Right lobe of liver (tissue), 4 donors: ENCODE data around the gene ANP32B.

Source experiments
- CTCF ChIP-seq, 4 donors: fragments of 200-600 bp in 3 of 4; fragments of 450-650 bp in 1 of 4; IDR thresholded peaks; one replicate each; pipeline versions ENCODE4 v1.5.1 to v1.8.0; 2016 to 2022; ENCODE audit warnings: antibody characterized with exemption in 4 of 4, mild to moderate bottlenecking in 2 of 4
- POLR2A ChIP-seq: fragments of 450-650 bp; IDR thresholded peaks from one replicate; pipeline ENCODE4 v1.6.1; 2017; ENCODE audit warnings: antibody characterized with exemption, mild to moderate bottlenecking
- donor health status: DM: no; HTN: no; CAD: no.
- donor health status: DM: no; HTN: no; CAD: no.
- donor health status: DM: no; HTN: yes; CAD: no.

GRCh38 chr9:97954550-97954989 lies 28.6 kb upstream of the ANP32B start:
- TF ChIP-seq POLR2A (no peak), CTCF (IDR thresholded peaks at IDR 0.05) (peak; percentile 59 to 73 (median 70))
